Lower leg skin (tissue), 4 donors: Measurements from ENCODE around the gene TFPI. TPM values are rescaled to one million over a fixed set of nuclear protein-coding genes. Genes with fewer than 3 reads are reported as not detected.

ENCODE experiments used
- total RNA-seq, 4 donors: library from RNA; depleted of rRNA; stranded (reverse); fragments of >200 nt; gene quantifications; one replicate each; pipeline ENCODE4 v1.1.0, GENCODE V29; 2016

TFPI gene
- total RNA-seq, 4 donors from 2014 or later, result 15.6 to 28.4 (median 16.0) TPM

Other genes with a start within 250 kb of the TFPI start
- 10 to 100 TPM in 3 of 4 donors, 1 to 10 TPM in 1; 9.6 to 20.1 (median 18.1) TPM for gene CALCRL, start 106.2 kb downstream of the TFPI start, total RNA-seq